Esophagus muscularis mucosa (tissue), 4 donors: Measurements from ENCODE around the gene SLC10A6.

Experiments
- EP300 ChIP-seq: sonication (generic); formaldehyde crosslinking; IDR thresholded peaks from one replicate; pipeline ENCODE4 v1.6.1; 2017; ENCODE audit warnings: antibody characterized with exemption
- POLR2A ChIP-seq: fragments of 450-650 bp; IDR thresholded peaks from one replicate; pipeline ENCODE4 v1.6.1; 2017; ENCODE audit warnings: antibody characterized with exemption, moderate library complexity, mild to moderate bottlenecking, low read depth
- POLR2AphosphoS5 ChIP-seq, 2 donors: sonication (generic); formaldehyde crosslinking; IDR thresholded peaks; one replicate each; pipeline ENCODE4 v1.6.1; 2017; ENCODE audit warnings: antibody characterized with exemption in 2 of 2
- TF ChIP-seq, protein P1 (sequence below), 3 experiments: fragments of 200-600 bp in 2 of 3; fragments of 450-650 bp in 1 of 3; sonication (generic) in 2 of 3; IDR thresholded peaks; one replicate each; pipeline ENCODE4 v1.5.1; 2017 to 2019; ENCODE audit warnings: antibody characterized with exemption in 3 of 3, mild to moderate bottlenecking in 2 of 3, moderate library complexity in 1 of 3

GRCh38 chr4:86835677-86836076 lies 13.5 kb downstream of the SLC10A6 start:
- TF ChIP-seq POLR2AphosphoS5 (IDR thresholded peaks at IDR 0.05) (no peak), POLR2A (no peak), EP300 (no peak)
- TF ChIP-seq, protein P1, sequence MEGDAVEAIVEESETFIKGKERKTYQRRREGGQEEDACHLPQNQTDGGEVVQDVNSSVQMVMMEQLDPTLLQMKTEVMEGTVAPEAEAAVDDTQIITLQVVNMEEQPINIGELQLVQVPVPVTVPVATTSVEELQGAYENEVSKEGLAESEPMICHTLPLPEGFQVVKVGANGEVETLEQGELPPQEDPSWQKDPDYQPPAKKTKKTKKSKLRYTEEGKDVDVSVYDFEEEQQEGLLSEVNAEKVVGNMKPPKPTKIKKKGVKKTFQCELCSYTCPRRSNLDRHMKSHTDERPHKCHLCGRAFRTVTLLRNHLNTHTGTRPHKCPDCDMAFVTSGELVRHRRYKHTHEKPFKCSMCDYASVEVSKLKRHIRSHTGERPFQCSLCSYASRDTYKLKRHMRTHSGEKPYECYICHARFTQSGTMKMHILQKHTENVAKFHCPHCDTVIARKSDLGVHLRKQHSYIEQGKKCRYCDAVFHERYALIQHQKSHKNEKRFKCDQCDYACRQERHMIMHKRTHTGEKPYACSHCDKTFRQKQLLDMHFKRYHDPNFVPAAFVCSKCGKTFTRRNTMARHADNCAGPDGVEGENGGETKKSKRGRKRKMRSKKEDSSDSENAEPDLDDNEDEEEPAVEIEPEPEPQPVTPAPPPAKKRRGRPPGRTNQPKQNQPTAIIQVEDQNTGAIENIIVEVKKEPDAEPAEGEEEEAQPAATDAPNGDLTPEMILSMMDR (IDR thresholded peaks at IDR 0.05) = no peak
